OCI-LY1 (cell line): Measurements from ENCODE around the gene BMP7.

Experiments used
- EZH2 ChIP-seq: fragments of 200-600 bp; sonication (generic), shearing (Covaris generic); IDR thresholded peaks from 2 replicates; pipeline ENCODE4 v1.8.0; 2017; ENCODE audit warnings: borderline replicate concordance, mixed run types, mild to moderate bottlenecking, antibody characterized with exemption, low read length, moderate library complexity, mixed read lengths
- TF ChIP-seq, protein P1 (sequence below): fragments of 200-600 bp; sonication (generic), shearing (Covaris generic); IDR thresholded peaks from 2 replicates; pipeline ENCODE4 v1.5.1; 2017; ENCODE audit warnings: mild to moderate bottlenecking, antibody characterized with exemption, low read length, moderate library complexity, mixed read lengths

GRCh38 chr20:57209413-57209812 lies 57.0 kb downstream of the BMP7 start:
- TF ChIP-seq, protein P1, sequence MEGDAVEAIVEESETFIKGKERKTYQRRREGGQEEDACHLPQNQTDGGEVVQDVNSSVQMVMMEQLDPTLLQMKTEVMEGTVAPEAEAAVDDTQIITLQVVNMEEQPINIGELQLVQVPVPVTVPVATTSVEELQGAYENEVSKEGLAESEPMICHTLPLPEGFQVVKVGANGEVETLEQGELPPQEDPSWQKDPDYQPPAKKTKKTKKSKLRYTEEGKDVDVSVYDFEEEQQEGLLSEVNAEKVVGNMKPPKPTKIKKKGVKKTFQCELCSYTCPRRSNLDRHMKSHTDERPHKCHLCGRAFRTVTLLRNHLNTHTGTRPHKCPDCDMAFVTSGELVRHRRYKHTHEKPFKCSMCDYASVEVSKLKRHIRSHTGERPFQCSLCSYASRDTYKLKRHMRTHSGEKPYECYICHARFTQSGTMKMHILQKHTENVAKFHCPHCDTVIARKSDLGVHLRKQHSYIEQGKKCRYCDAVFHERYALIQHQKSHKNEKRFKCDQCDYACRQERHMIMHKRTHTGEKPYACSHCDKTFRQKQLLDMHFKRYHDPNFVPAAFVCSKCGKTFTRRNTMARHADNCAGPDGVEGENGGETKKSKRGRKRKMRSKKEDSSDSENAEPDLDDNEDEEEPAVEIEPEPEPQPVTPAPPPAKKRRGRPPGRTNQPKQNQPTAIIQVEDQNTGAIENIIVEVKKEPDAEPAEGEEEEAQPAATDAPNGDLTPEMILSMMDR, result no peak
- TF ChIP-seq EZH2, result no peak
